Activated CD8-positive, alpha-beta T cell treated with anti-CD3 and anti-CD28 coated beads for 36 hours (primary cell): ENCODE data around the gene DRGX. TPM values are rescaled to one million over a fixed set of nuclear protein-coding genes. Genes with fewer than 3 reads are reported as not detected.

Experiments
- ATAC-seq: fragments of 200-7000 bp; cut with Tn5 transposase; one replicate; pipeline ENCODE4 v1.10.0; 2021; ENCODE audit warnings: mild to moderate bottlenecking, moderate library complexity
- CTCF ChIA-PET: fragments of 350-600 bp; sonication (Branson Sonifier 250); formaldehyde crosslinking; loops from one replicate; lab custom pipeline; 2021; ENCODE audit warnings: antibody characterized with exemption; lab: Charles Lee
- POLR2A ChIA-PET: fragments of 350-600 bp; sonication (Branson Sonifier 250); formaldehyde crosslinking; loops from one replicate; lab custom pipeline; 2021; ENCODE audit warnings: antibody characterized with exemption; lab: Charles Lee
- DNase-seq: peaks from one replicate; pipeline ENCODE4 v3.0.0-alpha.2; 2020
- H3K27ac Mint-ChIP-seq: one replicate; pipeline ENCODE4 v1.8.0; 2021; ENCODE audit warnings: mild to moderate bottlenecking, mixed read lengths
- H3K27me3 Mint-ChIP-seq: one replicate; pipeline ENCODE4 v1.8.0; 2021; ENCODE audit warnings: mixed read lengths
- H3K36me3 Mint-ChIP-seq: one replicate; pipeline ENCODE4 v1.8.0; 2021; ENCODE audit warnings: low read depth, mixed read lengths
- H3K4me1 Mint-ChIP-seq: one replicate; pipeline ENCODE4 v1.8.0; 2021; ENCODE audit warnings: low read depth, mixed read lengths
- H3K4me3 Mint-ChIP-seq: one replicate; pipeline ENCODE4 v1.8.0; 2021; ENCODE audit warnings: mild to moderate bottlenecking, moderate library complexity, mixed read lengths
- H3K9me3 Mint-ChIP-seq: one replicate; pipeline ENCODE4 v1.8.0; 2021; ENCODE audit warnings: mixed read lengths
- intact Hi-C: fragments of 100-400 bp; cut with micrococcal nuclease; formaldehyde crosslinking; loops from one replicate; pipeline ENCODE4 v1.10.0; 2022
- total RNA-seq, 2 experiments: library from RNA; stranded (reverse); gene quantifications; one replicate each; pipeline ENCODE4 v1.2.3, GENCODE V29; 2021
- TF ChIP-seq, protein P1 (sequence below): fragments of 200-600 bp; IDR thresholded peaks from one replicate; pipeline ENCODE4 v1.8.0; 2022; ENCODE audit warnings: antibody characterized with exemption, mild to moderate bottlenecking

The DRGX gene
- total RNA-seq, 2 experiments from 2014 or later = not detected

GRCh38 chr10:49384268-49384953 lies 11.5 kb downstream of the DRGX start:
- intact Hi-C loops = no loop called here
- ATAC-seq (no peak), DNase-seq (no peak)
- Mint-ChIP-seq H3K4me3 (no peak overlapping the region), H3K9me3 (no peaks in the 10 kb centered on the region), H3K27me3 (peaks cover 8% of the 10 kb centered on the region), H3K4me1 (no peaks in the 10 kb centered on the region), H3K36me3 (no peaks in the 10 kb centered on the region), H3K27ac (no peak overlapping the region)
- TF ChIP-seq, protein P1, sequence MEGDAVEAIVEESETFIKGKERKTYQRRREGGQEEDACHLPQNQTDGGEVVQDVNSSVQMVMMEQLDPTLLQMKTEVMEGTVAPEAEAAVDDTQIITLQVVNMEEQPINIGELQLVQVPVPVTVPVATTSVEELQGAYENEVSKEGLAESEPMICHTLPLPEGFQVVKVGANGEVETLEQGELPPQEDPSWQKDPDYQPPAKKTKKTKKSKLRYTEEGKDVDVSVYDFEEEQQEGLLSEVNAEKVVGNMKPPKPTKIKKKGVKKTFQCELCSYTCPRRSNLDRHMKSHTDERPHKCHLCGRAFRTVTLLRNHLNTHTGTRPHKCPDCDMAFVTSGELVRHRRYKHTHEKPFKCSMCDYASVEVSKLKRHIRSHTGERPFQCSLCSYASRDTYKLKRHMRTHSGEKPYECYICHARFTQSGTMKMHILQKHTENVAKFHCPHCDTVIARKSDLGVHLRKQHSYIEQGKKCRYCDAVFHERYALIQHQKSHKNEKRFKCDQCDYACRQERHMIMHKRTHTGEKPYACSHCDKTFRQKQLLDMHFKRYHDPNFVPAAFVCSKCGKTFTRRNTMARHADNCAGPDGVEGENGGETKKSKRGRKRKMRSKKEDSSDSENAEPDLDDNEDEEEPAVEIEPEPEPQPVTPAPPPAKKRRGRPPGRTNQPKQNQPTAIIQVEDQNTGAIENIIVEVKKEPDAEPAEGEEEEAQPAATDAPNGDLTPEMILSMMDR = no peak
- CTCF ChIA-PET = no interaction called here
- POLR2A ChIA-PET = no interaction called here

- Mint-ChIP-seq H3K27me3 (peaks cover 7% of the 10 kb centered on the region), H3K4me3 (no peak overlapping the region), H3K27ac (no peak overlapping the region), H3K4me1 (no peaks in the 10 kb centered on the region), H3K9me3 (no peaks in the 10 kb centered on the region), H3K36me3 (no peaks in the 10 kb centered on the region)
- no peak for DNase-seq
- ATAC-seq = no peak
- intact Hi-C loops = no loop called here
- POLR2A ChIA-PET = no interaction called here
- CTCF ChIA-PET = no interaction called here
- TF ChIP-seq, protein P1 = no peak
Measured at GRCh38 chr10:49383853-49384252, 12.0 kb downstream of the DRGX start.

GRCh38 chr10:49382826-49383225 lies 13.1 kb downstream of the DRGX start:
- peaks cover 4% of the 10 kb centered on the region for H3K27me3 Mint-ChIP-seq
- H3K36me3 Mint-ChIP-seq = no peaks in the 10 kb centered on the region
- ATAC-seq (no peak), DNase-seq (no peak)
- H3K9me3 Mint-ChIP-seq = no peaks in the 10 kb centered on the region
- TF ChIP-seq, protein P1 = no peak
- ChIA-PET CTCF (interaction anchor here (1.0 kb wide), 1 partner anchor 25 kb away, joined by 3 read pairs; no protein-coding TSS in a partner anchor), POLR2A (no interaction called here)
- H3K4me1 Mint-ChIP-seq = no peaks in the 10 kb centered on the region
- H3K4me3 Mint-ChIP-seq = no peak overlapping the region
- intact Hi-C loops = no loop called here
- no peak overlapping the region for H3K27ac Mint-ChIP-seq

GRCh38 chr10:49382226-49382625 lies 13.7 kb downstream of the DRGX start:
- CTCF ChIA-PET = interaction anchor here (1.0 kb wide), 1 partner anchor 25 kb away, joined by 3 read pairs; no protein-coding TSS in a partner anchor
- no peak for ATAC-seq
- DNase-seq = no peak
- Mint-ChIP-seq H3K27ac (no peak overlapping the region), H3K36me3 (no peaks in the 10 kb centered on the region), H3K9me3 (no peaks in the 10 kb centered on the region), H3K4me1 (no peaks in the 10 kb centered on the region), H3K27me3 (peaks cover 4% of the 10 kb centered on the region), H3K4me3 (no peak overlapping the region)
- TF ChIP-seq, protein P1 = no peak
- POLR2A ChIA-PET = no interaction called here
- intact Hi-C loops = no loop called here

- ATAC-seq = no peak
- TF ChIP-seq, protein P1 = no peak
- H3K4me3 Mint-ChIP-seq = no peak overlapping the region
- intact Hi-C loops = no loop called here
- H3K27ac Mint-ChIP-seq = no peak overlapping the region
- peaks cover 5% of the 10 kb centered on the region for H3K27me3 Mint-ChIP-seq
- no peaks in the 10 kb centered on the region for H3K36me3 Mint-ChIP-seq
- no peaks in the 10 kb centered on the region for H3K4me1 Mint-ChIP-seq
- ChIA-PET CTCF (interaction anchor here (1.0 kb wide), 1 partner anchor 26 kb away, joined by 3 read pairs; no protein-coding TSS in a partner anchor), POLR2A (no interaction called here)
- no peak for DNase-seq
- H3K9me3 Mint-ChIP-seq = no peaks in the 10 kb centered on the region
Measured at GRCh38 chr10:49381111-49381900, 14.6 kb downstream of the DRGX start.
